Breast epithelium (tissue), 3 donors: ENCODE results near the gene BCAS1.

Source experiments
- POLR2A ChIP-seq: fragments of 450-650 bp; IDR thresholded peaks from one replicate; pipeline ENCODE4 v1.6.1; 2016; ENCODE audit warnings: antibody characterized with exemption, mild to moderate bottlenecking, moderate library complexity
- POLR2AphosphoS5 ChIP-seq, 3 donors: sonication (generic); formaldehyde crosslinking; IDR thresholded peaks; one replicate each; pipeline ENCODE4 v1.6.1; 2017; ENCODE audit warnings: antibody characterized with exemption in 3 of 3
- TF ChIP-seq, protein P1 (sequence below), 3 donors: fragments of 450-650 bp; IDR thresholded peaks; one replicate each; pipeline ENCODE4 v1.5.1; 2016 to 2017; ENCODE audit warnings: antibody characterized with exemption in 3 of 3, mild to moderate bottlenecking in 3 of 3, moderate library complexity in 3 of 3

DNA sequence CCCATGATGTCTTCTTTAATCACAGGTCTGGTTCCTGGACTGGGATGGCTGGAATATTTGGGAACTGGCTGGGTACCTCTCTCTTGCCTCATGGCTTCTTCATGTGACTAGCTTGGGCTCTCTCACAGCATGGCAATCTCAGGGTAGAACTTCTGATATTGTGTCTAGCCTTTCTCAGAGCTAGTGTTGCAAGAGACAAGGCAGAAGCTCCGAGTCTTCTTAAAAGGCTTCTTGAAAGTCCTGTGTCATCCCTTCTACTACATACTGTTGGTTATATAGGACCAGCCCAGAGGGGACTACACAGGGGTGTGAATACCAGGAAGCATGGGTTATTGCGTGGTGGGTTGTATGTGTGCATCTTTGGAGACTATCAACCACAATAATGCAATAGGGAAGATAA lies 23.3 kb downstream of the BCAS1 start:
- TF ChIP-seq, protein P1, sequence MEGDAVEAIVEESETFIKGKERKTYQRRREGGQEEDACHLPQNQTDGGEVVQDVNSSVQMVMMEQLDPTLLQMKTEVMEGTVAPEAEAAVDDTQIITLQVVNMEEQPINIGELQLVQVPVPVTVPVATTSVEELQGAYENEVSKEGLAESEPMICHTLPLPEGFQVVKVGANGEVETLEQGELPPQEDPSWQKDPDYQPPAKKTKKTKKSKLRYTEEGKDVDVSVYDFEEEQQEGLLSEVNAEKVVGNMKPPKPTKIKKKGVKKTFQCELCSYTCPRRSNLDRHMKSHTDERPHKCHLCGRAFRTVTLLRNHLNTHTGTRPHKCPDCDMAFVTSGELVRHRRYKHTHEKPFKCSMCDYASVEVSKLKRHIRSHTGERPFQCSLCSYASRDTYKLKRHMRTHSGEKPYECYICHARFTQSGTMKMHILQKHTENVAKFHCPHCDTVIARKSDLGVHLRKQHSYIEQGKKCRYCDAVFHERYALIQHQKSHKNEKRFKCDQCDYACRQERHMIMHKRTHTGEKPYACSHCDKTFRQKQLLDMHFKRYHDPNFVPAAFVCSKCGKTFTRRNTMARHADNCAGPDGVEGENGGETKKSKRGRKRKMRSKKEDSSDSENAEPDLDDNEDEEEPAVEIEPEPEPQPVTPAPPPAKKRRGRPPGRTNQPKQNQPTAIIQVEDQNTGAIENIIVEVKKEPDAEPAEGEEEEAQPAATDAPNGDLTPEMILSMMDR (IDR thresholded peaks at IDR 0.05), result no peak
- TF ChIP-seq POLR2AphosphoS5 (IDR thresholded peaks at IDR 0.05) (no peak), POLR2A (no peak)
